Stimulated activated CD8-positive, alpha-beta memory T cell treated with anti-CD3 and anti-CD28 coated beads, Interleukin-7, amount 100 ng/mL, for 1 hour (primary cell): ENCODE results near the gene LMNTD2.

Source experiments
- DNase-seq, 2 donors: peaks; one replicate each; pipeline ENCODE4 v3.0.0-alpha.2; 2020; ENCODE audit warnings: low read depth in 2 of 2

The LMNTD2 gene, protein sequence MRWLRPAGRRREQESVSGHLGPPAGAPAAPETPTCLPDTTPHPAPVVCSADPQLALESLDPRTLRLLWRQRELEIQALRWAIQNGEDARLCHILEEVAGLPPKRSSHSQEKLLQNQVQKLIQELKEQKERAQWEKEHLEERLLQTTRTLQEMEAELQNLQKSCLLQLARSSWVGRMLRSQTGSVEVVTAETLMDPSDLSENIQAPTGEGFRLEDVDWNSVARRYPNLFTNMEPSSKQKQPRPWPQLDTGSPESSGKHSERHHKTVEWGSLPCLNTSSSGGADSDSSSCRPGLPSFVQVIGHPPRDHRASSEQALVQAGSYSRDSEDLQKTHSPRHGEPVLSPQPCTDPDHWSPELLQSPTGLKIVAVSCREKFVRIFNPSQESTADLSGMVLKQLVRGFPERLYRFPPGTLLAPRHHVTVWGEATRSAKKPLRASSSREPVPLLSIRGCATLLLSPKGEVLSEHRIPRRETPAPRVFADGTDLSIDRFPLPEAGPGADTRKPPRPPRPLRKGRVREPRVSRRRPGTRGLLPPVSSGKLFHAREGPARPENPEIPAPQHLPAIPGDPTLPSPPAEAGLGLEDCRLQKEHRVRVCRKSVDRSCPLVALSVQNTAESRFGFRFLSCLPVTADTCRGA

DNA sequence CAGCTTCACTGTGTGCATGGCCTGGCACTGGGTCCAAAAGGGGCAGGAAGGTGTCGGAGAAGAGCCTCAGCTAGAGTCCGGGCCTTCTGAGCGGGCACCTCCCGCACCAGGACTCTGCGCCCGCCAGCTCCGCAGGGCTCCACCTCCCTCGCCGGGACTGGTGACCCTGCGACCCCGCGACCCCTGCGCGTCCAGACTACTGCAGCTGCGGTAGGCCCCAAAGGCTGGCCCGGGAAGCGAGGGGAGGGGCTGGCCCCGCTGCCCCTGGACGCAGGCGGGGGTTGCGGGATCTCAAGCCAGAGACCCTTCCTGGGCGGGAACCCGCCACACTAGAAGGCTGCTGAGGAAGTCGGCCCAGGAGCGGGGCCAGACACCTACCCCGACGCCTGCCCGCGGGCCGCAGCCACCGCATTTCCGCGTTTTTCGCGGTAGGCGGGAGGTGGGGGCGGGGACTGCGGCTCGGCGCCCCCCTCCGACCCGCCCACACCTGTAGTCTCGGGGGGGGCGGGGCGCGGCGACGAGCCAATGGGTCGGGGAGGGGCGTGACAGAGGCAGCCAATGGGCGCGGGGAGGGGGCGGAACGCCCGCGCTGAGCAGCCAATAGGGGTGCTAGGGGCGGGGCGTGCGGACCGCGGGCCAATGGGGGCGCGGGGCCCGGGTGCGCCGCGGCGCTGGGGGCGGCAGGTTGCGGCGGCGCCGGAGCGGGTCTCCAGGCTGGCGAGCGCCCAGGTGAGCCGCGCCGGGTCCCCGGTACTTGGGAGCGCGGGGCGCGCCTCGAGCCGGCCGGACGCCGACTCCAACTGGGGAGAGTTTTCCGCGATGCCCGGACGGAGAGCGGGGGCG lies at the start of gene LMNTD2, which contains the start of gene RASSF7:
TSS of gene LMNTD2 (minus strand) at position 434 of the 843 bp plus-strand sequence. CDS start at position 412, 22 bp downstream.
TSS of gene RASSF7 (plus strand) at position 666 of the 843 bp plus-strand sequence. CDS start 799 bp downstream, outside the sequence.
- peak; percentile 93 to 95 for DNase-seq

DNA sequence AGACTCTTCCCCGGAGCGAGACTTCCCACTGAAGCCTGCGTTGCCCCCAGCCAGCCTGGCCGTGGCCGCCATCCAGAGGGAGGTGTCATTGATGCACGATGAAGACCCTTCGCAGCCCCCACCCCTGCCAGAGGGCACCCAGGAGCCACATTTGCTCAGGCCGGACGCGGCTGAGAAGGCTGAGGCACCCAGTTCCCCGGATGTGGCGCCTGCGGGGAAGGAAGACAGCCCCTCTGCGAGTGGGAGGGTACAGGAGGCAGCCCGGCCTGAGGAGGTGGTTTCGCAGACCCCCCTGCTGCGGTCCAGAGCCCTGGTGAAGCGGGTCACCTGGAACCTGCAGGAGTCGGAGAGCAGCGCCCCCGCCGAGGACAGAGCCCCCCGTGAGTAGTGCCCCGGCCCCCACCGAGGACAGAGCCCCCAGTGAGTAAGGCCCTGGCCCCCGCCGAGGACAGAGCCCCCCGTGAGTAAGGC lies 48.8 kb upstream of the LMNTD2 start:
- DNase-seq: no peak

DNA sequence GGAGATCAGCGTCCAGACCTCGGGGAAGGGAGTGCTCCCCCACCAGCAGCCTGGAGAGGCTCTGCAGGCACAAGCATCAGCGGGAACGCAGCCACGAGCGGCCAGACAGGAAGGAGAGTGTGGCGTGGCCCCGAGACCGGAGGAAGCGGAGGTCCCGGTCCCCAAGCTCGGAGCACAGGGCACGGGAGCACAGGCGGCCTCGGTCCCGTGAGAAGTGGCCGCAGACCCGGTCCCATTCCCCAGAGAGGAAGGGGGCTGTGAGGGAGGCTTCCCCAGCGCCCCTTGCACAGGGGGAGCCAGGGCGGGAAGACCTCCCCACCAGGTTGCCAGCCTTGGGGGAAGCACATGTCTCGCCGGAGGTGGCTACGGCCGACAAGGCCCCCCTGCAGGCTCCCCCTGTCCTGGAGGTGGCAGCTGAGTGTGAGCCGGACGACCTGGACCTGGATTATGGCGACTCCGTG lies 48.3 kb upstream of the LMNTD2 start:
- no peak for DNase-seq

DNA sequence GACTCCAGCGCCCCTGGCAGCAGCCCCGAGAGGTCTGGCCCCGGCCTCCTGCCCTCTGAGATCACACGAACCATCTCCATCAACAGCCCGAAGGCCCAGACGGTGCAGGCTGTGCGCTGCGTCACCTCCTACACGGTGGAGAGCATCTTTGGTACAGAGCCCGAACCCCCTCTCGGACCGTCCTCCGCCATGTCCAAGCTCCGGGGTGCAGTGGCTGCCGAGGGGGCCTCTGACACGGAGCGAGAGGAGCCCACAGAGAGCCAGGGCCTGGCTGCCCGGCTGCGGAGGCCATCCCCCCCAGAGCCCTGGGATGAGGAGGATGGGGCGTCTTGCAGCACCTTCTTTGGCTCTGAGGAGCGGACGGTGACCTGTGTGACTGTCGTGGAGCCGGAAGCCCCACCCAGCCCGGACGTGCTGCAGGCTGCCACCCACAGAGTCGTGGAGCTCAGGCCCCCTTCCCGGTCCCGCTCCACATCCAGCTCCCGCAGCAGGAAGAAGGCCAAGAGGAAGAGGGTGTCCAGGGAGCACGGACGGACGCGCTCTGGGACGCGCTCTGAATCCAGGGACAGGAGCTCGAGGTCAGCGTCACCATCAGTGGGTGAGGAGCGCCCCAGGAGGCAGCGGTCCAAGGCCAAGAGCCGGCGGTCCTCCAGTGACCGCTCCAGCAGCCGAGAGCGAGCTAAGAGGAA lies 47.6 kb upstream of the LMNTD2 start:
- DNase-seq: no peak

DNA sequence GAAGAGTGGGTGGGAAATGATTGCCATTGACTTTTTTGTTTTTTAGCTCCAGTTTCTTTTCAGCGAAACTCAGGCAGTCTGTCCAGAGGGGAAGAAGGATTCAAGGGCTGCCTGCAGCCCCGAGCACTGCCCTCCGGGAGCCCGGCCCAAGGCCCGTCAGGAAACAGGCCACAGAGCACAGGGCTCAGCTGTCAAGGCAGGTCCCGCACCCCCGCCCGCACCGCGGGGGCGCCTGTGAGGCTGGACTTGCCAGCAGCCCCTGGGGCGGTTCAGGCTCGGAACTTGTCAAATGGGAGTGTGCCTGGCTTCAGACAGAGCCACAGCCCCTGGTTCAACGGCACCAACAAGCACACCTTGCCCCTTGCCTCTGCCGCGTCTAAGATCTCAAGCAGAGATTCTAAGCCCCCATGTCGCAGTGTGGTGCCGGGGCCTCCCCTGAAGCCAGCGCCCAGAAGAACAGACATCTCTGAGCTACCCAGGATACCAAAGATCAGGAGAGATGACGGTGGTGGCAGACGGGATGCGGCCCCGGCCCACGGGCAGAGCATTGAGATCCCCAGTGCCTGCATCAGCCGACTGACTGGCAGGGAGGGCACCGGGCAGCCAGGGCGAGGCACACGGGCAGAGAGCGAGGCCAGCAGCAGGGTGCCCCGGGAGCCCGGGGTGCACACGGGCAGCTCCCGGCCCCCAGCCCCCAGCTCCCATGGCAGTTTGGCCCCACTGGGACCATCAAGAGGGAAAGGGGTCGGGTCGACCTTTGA lies 46.7 kb upstream of the LMNTD2 start:
- DNase-seq: no peak

DNA sequence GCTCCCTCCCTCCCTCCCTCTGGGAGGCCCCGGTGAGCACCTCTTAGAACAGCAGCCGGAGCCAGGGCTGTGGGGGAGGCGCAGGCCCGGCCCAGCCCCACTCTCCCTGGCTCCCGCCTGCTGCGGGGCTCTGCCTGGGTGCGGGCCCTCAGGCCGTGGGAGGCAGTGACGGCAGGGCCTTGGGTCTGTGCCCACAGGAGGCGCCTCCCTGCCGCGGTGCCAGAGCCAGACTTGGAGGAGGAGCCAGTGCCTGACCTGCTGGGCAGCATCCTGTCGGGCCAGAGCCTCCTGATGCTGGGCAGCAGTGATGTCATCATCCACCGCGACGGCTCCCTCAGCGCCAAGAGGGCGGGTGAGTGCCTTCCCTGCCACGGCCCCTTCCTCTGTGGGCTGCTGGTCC lies 45.7 kb upstream of the LMNTD2 start:
- DNase-seq: no peak

DNA sequence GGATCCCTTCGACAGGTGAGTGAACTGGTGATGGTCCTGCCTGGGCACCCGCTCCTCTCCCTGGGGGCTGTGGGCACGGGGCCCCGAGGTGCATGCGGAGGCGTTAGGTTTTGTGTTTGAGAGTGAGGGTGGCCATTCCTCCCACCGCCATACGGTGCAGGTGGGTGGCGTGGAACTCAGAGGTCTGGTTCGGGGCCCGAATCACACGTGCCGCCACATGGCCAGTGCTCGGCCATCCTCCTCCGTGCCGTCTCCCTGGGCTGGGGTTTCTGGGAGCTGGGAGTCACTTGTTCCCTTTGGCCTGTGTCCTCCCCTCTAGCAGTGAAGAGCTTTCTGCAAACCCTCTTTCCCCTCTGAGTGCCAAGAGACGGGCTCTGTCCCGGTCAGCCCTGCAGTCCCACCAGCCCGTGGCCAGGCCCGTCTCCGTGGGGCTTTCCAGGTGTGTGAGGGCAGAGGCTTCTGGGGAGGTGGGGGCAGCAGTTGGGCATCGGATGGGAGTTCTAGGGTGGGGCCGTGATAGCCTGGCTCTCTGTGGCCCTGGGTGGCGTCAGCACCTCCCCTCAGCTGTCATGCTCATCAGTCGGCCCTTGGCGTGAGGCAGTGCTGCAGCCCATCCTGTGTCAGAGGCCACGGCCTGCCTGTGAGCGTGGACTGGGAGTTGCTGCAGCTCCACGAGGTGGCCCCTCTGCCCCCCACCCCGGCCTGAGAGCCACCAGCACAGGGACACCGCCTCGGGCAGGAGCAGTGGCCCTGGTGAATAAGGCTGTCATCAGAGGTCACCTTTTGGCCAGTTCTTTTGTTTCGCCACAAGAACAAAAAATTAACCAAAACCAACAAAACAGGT lies 45.0 kb upstream of the LMNTD2 start:
- no peak for DNase-seq

DNA sequence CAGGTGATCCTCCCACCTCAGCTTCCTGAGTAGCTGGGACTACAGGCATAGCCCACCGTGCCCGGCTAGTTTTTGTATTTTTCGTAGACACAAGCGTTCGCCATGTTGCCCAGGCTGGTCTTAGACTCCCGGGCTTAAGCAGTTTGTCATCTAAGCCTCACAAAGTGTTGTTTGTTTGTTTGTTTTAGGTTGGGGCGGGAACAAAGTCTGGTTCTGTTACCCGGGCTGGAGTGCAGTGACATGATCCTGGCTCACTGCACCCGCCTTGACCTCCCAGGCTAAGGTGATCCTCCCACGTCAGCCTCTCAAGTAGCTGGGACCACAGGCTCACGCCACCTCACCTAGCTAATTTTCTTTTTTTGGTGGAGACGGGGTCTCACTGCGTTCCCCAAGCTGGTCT lies 42.6 kb upstream of the LMNTD2 start:
- DNase-seq: no peak

DNA sequence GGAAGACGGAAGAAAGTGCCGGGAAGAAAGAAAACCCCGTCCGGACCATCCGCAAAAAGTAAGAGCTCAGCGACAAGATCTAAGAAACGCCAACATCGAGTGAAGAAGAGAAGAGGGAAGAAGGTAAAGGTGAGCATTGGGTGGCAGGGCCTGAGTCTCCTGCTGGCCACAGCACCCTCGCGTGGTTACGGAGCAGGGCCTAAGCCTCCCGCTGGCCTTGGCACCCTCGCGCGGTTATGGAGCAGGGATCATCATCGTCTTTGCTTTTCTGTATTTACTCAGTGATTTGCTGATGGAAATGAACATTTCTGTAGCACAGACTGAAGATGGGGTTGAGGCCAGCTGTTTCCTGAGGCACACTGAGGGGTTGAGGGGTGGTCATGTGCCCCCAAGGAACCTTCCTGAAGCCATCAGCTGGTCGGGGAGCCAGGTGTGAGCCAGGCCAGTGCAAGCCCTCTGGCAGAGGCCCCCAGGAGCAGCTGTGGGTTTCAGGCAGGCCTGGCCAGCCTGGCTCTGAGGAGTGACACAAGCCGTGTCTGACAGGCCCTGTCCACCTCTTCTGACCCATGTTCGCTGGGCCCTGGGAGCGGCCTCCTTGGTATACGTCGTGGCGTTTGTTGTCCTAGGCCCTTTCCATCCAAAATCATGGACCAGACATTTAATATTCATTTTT lies 41.2 kb upstream of the LMNTD2 start:
- DNase-seq: no peak

DNA sequence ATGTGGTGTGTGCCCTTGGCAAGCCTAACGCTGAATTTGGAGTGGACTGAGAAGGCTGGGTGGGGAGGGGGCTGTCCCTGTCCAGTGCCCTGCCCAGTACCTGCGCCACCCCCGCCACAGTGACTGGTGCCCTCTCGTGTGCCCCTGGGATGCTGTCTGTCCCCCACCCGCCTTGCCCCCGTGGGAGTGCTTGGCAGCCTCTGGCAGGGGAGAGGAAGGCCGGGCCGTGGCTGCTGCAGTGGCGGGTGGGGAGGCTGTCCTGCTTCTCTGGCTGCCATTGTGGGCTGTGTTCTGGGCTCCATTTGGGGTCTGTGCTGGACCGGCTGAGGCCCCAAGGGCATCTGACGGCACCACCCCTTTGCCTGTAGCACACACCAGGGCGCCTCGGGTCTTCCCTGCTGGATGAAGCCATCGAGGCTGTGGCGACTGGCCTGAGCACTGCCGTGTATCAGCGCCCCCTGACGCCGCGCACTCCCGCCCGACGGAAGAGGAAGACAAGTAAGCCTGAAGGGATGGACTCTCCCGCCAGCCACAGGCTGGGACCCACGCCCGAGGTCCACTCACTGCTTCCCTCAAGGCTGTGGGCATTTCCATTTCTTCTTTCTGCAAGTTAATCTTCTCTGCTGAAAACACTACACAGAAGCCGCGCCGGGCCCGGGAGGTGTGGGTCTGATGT lies 37.6 kb upstream of the LMNTD2 start:
- DNase-seq: no peak

DNA sequence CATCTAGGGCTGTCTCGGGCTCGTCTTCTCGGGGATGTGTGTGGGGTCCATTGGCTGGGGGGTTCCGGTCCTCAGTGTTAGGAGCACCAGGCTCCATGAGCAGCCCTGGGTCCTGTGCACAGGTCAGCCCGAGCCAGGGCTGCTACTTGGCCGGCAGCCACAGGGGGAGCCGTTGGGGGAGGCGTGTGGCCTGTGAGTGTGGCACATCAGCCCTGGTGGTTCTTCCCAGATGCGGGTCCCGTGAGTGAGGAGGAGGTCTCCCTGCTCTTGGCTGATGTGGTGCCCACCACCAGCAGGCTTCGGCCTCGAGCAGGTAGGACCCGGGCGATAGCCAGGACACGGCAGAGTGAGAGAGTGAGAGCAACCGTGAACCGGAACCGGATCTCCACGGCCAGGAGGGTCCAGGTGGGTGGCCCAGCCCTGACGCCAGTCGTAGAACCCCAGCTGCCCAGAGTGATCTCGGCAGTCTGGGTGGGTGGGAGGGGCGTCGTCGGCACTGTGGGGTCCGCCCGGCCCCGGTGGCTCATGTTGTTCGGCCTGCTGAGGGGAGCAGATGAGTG lies 36.7 kb upstream of the LMNTD2 start:
- DNase-seq: no peak

DNA sequence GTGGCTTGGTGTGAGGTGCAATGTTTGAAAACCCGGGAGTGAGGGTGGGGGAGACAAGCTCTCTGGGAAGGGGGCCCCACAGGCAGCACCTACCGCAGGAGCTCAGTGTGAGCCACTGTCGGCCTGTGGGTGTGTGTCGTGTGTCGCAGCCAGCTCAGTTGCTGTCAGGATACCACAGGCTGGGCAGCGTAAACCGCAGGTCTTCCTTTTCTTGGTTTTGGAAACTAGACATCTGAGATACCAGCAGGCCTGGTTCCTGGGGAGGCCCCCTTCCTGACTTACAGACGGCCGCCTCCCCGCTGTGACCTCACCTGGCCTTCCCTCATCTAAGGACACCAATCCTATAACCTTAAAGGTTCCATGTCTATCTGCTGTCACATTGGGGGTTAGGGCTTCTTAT lies 35.8 kb upstream of the LMNTD2 start:
- no peak for DNase-seq

DNA sequence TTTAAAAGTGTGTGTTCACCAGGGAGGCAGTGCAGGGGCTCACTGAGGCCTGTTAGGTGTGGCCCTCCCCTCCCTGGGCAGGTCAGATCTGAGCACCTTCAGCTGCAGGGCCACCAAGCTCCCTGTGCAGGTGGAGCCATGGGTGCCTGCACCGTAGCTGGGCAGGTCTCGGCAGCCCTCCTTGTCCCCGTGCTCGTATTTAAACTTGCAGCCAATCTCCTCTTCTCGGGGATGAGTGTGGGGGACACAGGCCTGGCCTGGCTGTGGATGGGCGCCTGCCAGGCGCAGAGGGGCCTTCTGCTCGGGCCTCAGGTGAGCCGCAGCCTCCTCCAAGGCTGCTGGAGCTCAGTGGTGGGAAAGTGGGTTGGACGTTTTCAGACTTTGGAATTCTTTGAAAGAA lies 34.9 kb upstream of the LMNTD2 start:
- DNase-seq: no peak

DNA sequence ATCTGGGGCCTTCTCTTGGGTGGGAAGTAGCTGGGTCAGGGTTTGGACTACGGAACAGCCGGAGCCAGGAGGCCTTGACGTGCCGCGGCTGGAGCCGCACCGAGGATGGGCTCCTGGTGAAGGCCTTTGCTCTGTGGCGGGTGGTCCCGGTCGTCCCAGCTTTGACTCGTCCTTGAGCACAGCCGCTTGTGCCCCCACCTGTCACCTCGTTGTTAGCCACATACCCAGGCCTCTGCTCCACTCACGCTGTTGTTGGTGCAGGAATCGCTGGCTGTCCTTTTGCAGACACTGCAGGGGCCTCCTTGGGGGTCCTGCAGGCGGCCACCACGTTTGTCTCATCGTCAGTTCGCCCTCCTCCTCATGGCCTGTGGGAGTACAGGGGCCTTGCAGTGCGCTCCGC lies 32.8 kb upstream of the LMNTD2 start:
- no peak for DNase-seq

DNA sequence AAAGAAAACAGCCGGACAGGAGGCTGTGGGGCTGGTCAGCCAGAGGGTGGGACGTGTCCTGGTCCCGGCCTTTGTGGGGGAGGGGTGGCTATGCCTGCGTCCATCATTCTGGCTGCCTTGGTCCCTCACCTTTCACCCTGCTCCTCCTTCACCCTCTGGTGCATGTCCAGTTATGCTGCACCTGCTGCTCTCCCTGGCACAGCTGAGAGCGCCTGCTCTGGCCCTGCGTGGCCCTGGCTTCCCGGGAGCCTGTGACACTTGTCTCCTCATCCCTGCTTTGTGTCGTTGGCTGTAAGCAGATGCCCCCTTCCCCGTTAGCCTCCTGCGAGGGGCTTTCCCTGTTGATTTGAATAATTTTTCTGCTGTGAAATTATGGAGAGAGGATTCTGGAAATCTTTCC lies 32.4 kb upstream of the LMNTD2 start:
- no peak for DNase-seq

DNA sequence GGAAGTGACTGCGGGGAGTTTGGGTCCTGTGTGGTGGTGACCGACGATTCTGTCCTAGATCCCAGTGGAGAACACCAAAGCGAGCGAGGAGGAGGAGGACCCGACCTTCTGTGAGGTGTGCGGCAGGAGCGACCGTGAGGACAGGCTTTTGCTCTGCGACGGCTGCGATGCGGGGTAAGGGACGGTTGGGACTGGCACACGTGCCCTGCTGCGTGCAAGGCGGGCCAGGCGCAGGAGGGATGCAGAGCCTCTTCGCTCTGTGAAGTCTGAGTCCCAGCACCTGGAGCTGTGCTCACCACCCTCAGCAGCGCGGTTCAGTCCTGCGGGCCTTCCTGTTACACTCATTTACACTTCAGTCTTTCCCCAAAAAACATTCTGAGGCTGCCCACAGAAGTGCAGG lies 32.0 kb upstream of the LMNTD2 start:
- no peak for DNase-seq

DNA sequence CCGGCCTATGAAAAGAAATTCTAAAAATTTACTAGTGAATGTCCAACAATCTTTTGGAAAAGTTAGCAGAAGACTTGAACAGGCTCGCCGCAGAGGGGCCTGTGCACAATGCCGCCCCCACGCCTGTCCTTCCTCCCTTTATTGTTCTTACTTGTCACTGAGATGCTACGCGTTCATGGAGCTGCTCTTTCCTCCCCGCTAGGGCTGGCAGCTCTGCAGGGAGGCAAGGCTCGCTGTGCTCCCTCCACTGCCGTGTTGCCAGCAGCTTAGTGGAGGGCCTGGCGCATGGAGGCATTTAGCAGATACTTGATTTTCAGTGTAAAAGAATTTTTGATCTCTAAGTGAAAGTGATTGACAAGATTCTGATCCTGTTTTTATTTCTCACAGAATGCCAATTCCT lies 30.5 kb upstream of the LMNTD2 start:
- DNase-seq: no peak

DNA sequence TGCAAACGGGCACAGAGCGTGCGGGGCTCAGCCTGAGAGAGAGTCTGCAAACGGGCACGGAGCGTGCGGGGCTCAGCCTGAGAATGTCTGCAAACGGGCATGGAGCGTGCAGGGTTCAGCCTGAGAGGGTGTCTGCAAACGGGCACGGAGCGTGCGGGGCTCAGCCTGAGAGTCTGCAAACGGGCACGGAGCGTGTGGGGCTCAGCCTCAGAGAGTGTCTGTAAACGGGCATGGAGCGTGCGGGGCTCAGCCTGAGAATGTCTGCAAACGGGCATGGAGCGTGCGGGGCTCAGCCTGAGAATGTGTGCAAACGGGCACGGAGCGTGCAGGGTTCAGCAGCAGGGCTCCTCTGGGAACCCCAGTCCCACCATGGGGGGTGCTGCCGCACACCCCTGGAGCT lies 29.3 kb upstream of the LMNTD2 start:
- no peak for DNase-seq
